HG03064 (cell line): ENCODE data around the gene ABI3.
"Not testable (repeated sequence)": the region's sequence is repeated elsewhere in the genome, so short reads cannot be mapped to it uniquely, and the experiment has no call there.

Experiments used
- ATAC-seq: cut with Tn5 transposase; IDR thresholded peaks from one replicate; pipeline ENCODE4 v1.9.1; 2021; ENCODE audit warnings: low read depth; ENCODE audit not compliant: unreplicated experiment

Gene ABI3

DNA sequence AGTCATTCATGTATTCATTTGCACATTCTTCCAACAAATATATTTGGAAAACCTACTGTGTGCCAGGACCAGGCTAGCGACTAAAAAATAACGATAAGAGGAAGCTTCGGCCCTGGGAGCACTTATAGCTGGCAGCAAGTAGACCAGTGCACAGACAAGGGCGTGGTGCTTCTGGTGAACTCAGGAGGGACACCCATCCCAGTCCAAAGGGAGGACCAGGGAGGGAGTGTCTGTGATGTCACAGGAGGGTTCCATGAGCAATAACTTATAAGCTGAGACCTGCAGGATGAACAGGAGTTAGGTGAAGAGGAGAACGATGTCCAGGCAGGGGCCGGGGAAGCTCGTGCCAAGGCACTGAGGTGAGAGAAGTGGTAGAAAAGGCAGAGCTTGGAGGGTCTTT lies 37.4 kb downstream of the ABI3 start:
- ATAC-seq = no peak

DNA sequence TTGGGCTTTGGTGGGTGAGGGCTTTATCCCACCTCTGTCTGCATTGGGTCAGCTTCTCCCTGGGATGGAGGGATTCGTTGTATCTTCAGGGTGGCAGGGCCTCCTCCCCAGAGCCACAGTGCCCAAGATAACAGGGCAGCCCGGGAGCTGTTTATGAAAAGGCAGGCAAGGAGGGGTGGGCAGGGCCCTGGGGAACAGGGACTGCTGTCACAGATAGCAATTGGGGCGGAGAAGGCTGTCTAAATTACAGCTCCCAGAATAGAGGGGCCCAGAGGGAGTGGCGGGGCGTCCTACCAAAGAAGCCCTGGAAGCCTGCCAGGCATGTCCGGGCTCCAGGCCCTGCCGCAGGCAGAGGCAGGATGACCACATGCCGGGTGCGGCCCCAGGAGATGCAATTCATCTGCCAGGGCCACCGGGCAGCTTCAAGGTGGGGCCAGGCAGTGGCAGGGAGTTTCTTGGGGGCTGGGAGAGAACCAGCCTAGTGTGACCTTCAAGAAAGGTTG lies 38.8 kb downstream of the ABI3 start:
- no peak for ATAC-seq

DNA sequence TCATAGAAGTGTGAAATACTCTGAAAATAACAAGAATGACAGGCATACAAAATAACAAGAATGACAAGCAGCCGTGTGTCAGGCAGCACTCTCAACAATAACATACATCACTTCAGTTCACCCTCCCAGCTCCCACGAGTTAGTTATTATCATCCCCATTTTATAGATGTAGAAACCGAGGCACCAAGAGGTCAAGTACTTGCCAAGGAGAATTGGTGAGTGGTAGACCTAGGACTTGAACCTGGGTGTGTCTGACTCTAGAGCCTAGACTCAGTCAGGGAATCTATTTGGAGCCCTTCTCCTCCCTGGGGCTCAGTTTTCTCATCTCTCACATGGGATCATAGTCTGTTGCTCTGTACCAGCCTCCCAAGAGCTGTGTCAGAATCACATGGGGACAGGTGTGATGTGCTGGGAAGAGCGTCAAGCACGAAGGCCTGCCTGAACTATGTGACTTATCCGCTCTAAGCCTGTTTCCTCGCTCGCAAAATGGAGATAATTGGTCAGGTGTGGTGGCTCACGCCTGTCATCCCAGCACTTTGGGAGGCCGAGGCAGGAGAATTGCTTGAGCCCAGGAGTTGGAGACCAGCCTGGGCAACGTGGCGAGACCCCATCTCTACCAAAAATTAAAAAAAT lies 39.5 kb downstream of the ABI3 start:
- no peak for ATAC-seq

DNA sequence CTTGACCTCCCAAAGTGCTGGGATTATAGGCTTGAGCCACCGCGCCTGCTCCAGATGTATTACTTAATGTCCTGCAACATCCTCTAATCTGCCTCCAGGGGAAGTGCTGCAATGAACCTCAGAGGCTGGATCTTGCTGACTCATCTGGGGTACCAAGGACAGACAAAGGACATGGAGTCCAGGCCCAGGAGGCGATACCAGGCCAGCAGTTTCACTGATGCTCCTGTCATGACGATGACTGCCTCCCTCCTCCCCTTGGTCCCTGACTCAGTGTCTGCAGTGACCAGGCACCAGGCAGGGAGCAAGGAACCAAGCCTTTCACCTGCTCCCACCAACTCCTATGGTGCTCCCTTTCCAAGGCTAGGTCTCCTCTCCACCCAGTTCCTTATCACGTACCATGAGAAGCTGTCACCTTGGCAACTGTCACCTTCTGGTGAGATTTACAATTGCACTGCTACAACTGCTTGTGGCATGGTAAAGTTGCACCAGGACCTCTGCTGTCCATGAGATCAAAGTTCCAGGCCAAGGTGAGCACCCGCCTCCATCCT lies 41.7 kb downstream of the ABI3 start:
- no peak for ATAC-seq

DNA sequence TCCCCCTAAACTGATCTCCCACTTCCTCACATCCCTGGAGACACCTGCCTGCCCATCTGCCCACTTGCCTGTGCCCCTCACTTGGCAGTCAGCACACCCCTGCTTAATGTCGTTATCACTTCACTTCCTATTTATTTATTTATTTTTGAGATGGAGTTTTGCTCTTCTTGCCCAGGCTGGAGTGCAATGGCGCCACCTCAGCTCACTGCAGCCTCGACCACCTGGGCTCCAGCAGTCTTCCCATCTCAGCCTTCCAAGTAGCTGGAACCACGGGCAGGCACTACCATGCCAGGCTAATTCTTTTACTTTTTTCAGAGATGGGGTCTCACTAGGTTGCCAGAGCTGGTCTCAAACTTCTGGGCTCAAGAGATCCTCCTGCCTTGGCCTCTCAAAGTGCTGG lies 43.6 kb downstream of the ABI3 start:
- no peak for ATAC-seq

DNA sequence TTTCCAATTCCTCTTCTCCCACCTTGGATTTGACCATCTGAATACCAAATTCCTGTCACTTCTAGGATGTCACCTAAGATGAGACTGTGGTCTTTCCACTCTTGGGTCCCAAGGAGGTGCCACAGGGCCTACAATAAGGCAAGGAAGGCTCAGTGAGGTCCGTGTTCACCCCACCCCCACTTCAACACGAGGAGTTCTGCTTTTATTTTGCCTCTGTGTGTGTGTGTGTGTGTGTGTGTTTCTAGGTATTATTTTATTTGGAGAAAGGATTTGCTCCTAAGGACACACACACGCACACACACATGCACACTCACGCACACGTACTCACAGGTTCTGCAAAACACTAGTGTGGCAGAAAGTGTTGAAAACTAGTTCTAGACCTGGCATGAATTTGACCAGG lies 44.6 kb downstream of the ABI3 start:
- ATAC-seq = no peak

DNA sequence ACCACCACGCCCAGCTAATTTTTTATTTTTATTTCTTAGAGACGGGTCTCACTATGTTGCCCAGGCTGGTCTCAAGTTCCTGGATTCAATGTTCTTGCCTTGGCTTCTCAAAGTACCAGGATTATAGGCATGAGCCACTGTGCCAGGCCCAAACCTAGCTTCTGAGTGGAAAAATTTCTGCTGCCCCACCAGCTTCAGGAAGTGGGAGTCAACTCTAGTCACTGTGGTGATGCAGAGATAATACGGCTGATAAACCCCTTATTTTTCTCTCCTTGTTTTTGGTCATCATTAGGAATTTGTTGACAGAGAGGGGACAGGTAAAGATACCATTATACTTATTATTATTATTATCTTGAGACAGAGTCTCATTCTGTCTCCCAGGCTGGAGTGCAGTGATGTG lies 47.9 kb downstream of the ABI3 start:
- no peak for ATAC-seq

DNA sequence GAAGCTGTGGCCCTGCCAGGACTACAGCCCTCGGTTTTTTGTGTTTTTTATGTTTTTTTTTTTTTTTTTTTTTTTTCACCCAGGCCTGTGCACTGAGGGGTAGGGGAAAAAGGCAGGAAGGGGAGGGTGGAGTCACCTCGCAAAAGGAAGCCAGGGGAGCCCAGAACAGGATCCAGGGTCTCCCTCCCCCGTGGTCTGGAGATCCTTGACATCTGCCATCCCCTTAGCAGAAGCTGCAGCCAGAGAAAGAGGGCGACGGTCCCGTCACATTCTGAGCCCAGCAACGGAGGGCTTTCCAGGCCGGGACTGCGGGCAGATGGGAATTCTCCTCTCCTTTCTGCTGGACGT lies 49.1 kb downstream of the ABI3 start:
- ATAC-seq = no peak

DNA sequence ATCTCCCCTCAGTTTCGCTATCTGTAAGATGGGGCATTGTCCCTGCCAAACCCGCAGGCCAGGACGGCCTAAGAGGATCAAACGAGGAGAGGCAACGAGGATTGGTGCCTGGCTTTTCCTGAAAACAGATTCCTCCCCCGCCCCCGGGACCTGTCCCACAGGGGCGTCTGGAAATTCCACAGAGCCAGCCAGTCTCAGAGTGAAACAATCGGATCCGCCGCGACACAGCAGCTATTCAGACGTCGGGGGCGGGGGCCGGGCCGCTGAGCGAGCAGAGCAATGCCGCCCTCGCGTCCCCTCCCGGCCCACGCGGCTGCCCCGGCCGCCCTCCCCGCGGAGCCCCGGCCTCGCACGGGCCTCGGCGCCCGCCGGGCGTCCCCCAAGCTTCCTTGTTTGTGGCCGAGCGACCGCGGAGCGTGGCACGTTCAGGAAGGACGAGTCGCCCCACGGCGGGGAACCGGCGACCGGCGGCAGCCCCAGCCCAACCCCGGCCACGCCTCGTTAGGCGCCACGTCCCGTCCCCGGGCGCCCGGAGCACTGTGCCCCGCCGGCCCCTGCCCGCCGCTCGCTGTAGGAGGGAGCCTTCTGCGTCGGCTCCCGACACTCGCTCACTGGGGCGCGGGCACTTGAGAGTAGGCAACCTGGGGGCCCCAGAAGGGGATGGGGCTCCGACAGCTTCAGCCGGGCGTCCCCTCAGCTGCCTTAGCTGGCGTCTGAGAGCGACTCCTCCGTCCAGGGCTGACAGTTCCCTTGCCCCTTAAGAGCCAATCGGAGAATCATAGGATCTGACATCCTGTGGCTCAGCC lies 49.7 kb downstream of the ABI3 start:
- ATAC-seq = no peak

DNA sequence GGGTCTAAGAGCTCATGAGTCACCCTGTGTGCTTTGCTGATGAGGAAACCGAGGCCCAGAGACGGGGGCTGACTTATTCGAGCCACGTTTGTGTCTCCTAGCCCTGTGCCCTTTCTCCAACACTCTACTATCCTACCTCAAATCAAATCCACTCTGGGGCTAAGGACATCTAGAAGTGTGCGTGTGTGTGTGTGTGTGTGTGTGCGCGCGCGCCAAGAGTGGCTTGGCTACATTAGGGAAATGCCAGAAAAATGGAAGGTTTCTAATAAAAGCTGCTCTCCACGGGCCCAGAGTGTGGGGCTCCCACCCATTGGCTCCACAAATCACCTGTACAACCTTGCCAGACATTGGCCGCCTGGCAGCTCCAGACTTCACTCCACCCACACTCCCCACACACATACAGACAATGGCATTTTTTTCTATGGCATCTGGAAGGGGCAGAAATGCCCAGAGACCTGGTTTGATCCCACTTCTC lies 50.3 kb downstream of the ABI3 start:
- no peak for ATAC-seq

DNA sequence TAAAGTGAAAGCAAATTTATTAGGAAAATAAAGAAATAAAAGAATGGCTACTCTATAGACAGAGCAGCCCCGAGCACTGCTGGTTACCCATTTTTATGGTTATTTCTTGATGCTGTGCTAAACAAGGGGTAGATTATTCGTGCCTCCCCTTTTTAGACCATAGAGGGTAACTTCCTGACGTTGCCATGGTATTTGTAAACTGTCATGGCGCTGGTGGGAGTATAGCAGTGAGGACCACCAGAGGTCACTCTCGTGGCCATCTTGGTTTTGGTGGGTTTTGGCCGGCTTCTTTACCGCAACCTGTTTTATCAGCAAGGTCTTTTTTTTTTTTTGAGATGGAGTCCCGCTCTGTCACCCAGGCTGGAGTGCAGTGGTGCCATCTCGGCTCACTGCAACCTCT lies 51.0 kb downstream of the ABI3 start:
- ATAC-seq = not testable (repeated sequence)

DNA sequence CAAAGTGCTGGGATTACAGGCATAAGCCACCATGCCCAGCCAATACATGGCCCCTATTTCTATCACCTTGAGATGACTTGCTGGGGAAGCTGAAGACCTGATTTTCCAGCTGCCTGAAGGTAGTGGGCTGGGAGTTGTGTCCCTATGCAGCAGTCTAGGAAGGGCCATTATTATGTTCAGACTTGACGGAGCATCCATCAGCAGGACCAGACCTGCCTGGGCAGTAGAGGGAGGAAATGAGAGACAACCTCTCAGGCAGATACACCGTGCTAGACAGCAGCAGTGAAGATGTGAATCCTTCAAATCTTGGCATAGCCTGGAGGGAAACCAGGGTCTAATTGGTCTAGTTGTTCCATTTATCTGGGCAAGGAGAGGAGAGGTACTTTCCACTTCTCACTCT lies 55.7 kb downstream of the ABI3 start:
- no peak for ATAC-seq

DNA sequence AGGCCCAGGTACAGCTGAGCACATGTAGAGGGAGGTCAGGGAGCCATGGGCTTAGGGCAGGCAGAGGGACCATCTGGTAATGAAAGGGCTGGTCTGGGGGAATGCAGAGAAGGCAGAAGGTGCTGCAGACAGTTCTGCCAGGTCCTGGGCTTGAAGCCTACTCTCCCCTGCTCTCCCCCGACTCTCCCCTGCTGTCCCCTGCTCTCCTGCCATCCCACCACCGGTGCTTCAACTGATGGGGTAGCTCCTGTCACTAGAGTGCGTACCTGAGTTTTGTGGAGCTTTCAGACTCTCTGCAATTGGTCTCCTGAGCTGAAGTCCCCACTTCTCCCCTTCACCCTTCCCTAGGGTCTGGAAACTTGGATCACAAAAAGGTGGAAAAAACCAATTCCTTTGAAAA lies 57.4 kb downstream of the ABI3 start:
- ATAC-seq = no peak

DNA sequence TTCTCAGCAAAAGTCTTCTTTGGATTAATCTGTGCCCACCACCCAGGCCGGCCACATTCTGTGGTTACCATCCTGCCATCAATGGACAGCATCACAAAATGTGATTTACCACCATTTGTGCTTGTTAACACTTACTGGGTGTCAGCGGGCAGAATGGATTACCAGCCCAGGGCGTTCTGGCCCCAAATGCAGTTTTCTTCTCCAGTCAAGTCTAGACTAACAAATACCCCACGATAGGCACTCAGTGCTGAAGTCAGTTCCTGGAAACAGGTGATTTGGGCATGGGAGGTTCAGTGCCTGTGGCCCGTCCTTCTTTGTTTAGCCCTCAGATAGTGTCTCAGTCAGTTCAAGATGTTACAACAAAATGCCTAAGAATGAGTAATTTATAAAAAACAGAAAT lies 58.8 kb downstream of the ABI3 start:
- no peak for ATAC-seq
